Measurements from ENCODE around the gene CTXND1. TPM values are rescaled to one million over a fixed set of nuclear protein-coding genes. Genes with fewer than 3 reads are reported as not detected.

The CTXND1 gene
- total RNA-seq, 2 donors from 2014 or later, result 0.04 TPM; not detected in 1

- no peaks in the 10 kb centered on the region for H3K36me3 ChIP-seq (ENCODE audit: control insufficient read depth, insufficient read depth, low read length)
- Mint-ChIP-seq H3K4me1 (peaks cover 3% of the 10 kb centered on the region), H3K36me3 (ENCODE audit: low read depth) (no peaks in the 10 kb centered on the region), H3K27me3 (ENCODE audit: insufficient read depth) (no peaks in the 10 kb centered on the region), H3K27ac (no peak overlapping the region), H3K4me3 (no peak overlapping the region), H3K9me3 (peaks cover 8% of the 10 kb centered on the region)
- no peaks in the 10 kb centered on the region for H3K4me1 ChIP-seq (ENCODE audit: control insufficient read depth, insufficient read depth, low read length)
- no peak overlapping the region for H3K9ac ChIP-seq (ENCODE audit: extremely low read depth, low read length, poor library complexity, severe bottlenecking)
- peaks cover 13% of the 10 kb centered on the region for H3K9me3 ChIP-seq (ENCODE audit: control insufficient read depth, low read length)
- no peak for DNase-seq
- WGBS, 2 experiments (ENCODE audit: insufficient coverage in 1 of 2, insufficient read length in 1 of 2), result 90 to 91% methylated on average over 4 of the region's 4 CpGs
- H3K4me3 ChIP-seq (ENCODE audit: low read length), result no peak overlapping the region
- TF ChIP-seq, protein P1, sequence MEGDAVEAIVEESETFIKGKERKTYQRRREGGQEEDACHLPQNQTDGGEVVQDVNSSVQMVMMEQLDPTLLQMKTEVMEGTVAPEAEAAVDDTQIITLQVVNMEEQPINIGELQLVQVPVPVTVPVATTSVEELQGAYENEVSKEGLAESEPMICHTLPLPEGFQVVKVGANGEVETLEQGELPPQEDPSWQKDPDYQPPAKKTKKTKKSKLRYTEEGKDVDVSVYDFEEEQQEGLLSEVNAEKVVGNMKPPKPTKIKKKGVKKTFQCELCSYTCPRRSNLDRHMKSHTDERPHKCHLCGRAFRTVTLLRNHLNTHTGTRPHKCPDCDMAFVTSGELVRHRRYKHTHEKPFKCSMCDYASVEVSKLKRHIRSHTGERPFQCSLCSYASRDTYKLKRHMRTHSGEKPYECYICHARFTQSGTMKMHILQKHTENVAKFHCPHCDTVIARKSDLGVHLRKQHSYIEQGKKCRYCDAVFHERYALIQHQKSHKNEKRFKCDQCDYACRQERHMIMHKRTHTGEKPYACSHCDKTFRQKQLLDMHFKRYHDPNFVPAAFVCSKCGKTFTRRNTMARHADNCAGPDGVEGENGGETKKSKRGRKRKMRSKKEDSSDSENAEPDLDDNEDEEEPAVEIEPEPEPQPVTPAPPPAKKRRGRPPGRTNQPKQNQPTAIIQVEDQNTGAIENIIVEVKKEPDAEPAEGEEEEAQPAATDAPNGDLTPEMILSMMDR (conservative IDR thresholded peaks at IDR 0.05), result no peak
- no peaks in the 10 kb centered on the region for H3K27me3 ChIP-seq (ENCODE audit: control insufficient read depth, insufficient read depth, low read length, poor library complexity, severe bottlenecking)
- H3K27ac ChIP-seq (ENCODE audit: low read depth, low read length), result no peak overlapping the region
These were observed 34.6 kb downstream of the CTXND1 start for GRCh38 chr15:80217327-80217900.

DNA sequence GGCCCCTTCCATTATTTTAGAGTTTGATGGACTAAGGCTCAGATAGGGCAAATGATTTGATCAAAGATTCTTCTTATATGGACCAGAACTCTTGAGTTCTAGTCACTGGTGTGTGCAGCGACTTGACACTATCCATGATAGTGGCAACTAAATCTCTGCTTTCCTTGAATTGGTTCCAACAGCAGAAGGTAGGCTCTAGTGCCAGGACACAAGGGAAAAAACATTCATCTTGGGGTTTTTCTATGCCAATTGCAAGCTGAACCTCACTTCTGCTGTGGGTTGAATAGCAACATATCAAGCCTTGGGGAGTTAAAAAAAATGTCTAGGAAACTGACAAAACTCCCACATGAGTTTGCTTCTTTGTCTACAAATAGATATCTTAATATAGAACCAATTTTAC is 35.1 kb downstream of the CTXND1 start:
- Histone ChIP-seq H3K4me1 (ENCODE audit: control insufficient read depth, insufficient read depth, low read length) (peaks cover 3% of the 10 kb centered on the region), H3K9me3 (ENCODE audit: control insufficient read depth, low read length) (peaks cover 13% of the 10 kb centered on the region), H3K4me3 (ENCODE audit: low read length) (no peak overlapping the region), H3K9ac (ENCODE audit: extremely low read depth, low read length, poor library complexity, severe bottlenecking) (no peak overlapping the region), H3K36me3 (ENCODE audit: control insufficient read depth, insufficient read depth, low read length) (no peaks in the 10 kb centered on the region), H3K27ac (ENCODE audit: low read depth, low read length) (no peak overlapping the region), H3K27me3 (ENCODE audit: control insufficient read depth, insufficient read depth, low read length, poor library complexity, severe bottlenecking) (no peaks in the 10 kb centered on the region)
- no peaks in the 10 kb centered on the region for H3K27me3 Mint-ChIP-seq (ENCODE audit: insufficient read depth)
- DNase-seq, result no peak
- peaks cover 8% of the 10 kb centered on the region for H3K4me1 Mint-ChIP-seq
- no peak overlapping the region for H3K4me3 Mint-ChIP-seq
- no peak overlapping the region for H3K27ac Mint-ChIP-seq
- H3K9me3 Mint-ChIP-seq, result peaks cover 8% of the 10 kb centered on the region
- H3K36me3 Mint-ChIP-seq (ENCODE audit: low read depth), result no peaks in the 10 kb centered on the region
- TF ChIP-seq, protein P1 (conservative IDR thresholded peaks at IDR 0.05), result no peak
- WGBS, 2 experiments (ENCODE audit: insufficient coverage in 1 of 2, insufficient read length in 1 of 2), result 91 to 100% methylated on average over 1 of the region's 1 CpG

DNA sequence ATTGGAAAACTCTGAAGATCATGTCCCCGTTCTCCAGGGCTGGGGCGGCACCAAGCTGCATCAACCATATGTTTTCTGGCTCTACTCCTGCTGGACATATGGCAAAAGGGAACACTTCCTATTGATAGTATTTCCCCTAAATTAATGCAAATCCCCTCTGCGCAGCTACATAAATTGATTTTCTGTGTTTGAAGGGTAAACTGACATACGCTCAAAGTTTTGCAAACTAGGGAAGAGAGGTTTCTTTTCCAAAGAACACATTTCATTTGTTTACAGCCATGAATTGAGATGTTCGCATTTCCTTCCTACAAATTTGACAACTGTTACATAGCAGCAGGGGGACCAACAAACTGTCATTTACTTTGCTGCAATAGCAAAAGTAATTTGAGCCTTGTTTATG is 35.9 kb downstream of the CTXND1 start:
- no peaks in the 10 kb centered on the region for H3K27me3 ChIP-seq (ENCODE audit: control insufficient read depth, insufficient read depth, low read length, poor library complexity, severe bottlenecking)
- DNase-seq, result no peak
- peaks cover 8% of the 10 kb centered on the region for H3K9me3 Mint-ChIP-seq
- TF ChIP-seq, protein P1 (conservative IDR thresholded peaks at IDR 0.05), result no peak
- no peaks in the 10 kb centered on the region for H3K36me3 ChIP-seq (ENCODE audit: control insufficient read depth, insufficient read depth, low read length)
- H3K27ac ChIP-seq (ENCODE audit: low read depth, low read length), result no peak overlapping the region
- H3K4me3 ChIP-seq (ENCODE audit: low read length), result no peak overlapping the region
- H3K36me3 Mint-ChIP-seq (ENCODE audit: low read depth), result no peaks in the 10 kb centered on the region
- 94 to 98% methylated on average over 2 to 5 of the region's 5 CpGs for WGBS, 2 experiments (ENCODE audit: insufficient coverage in 1 of 2, insufficient read length in 1 of 2)
- peaks cover 9% of the 10 kb centered on the region for H3K4me1 ChIP-seq (ENCODE audit: control insufficient read depth, insufficient read depth, low read length)
- H3K9me3 ChIP-seq (ENCODE audit: control insufficient read depth, low read length), result peaks cover 13% of the 10 kb centered on the region
- no peak overlapping the region for H3K4me3 Mint-ChIP-seq
- H3K4me1 Mint-ChIP-seq, result peaks cover 15% of the 10 kb centered on the region
- H3K27ac Mint-ChIP-seq, result no peak overlapping the region
- no peak overlapping the region for H3K9ac ChIP-seq (ENCODE audit: extremely low read depth, low read length, poor library complexity, severe bottlenecking)
- H3K27me3 Mint-ChIP-seq (ENCODE audit: insufficient read depth), result no peaks in the 10 kb centered on the region

Measured in endodermal cell (in vitro differentiated cells).